GM21619 (cell line): ENCODE data around the gene C10orf105.

Experiments used
- ATAC-seq: cut with Tn5 transposase; IDR thresholded peaks from one replicate; pipeline ENCODE4 v1.9.1; 2021; ENCODE audit not compliant: unreplicated experiment

C10orf105 gene

GRCh38 chr10:71737834-71738197 is 18.2 kb upstream of the C10orf105 start:
- ATAC-seq: no peak

- no peak for ATAC-seq
Measured at GRCh38 chr10:71737001-71737833, 17.6 kb upstream of the C10orf105 start.

DNA sequence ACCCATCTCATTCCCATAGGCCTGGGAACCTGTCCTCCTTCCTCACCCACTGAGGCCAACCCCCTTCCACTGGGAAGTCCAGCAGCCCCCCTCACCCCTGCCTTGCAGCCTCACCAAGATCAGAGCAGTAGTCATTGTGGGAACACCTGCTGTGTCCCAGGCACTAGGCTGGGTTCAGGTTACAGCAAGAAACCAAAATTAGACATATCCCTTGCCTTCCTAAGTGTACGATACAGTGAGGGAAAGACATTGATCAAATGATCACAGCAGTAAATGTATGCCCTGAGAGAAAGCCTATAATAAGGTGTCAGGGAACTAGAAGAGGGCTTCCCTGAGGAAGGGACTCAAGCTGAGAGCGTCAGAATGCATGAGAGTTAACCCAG is 17.0 kb upstream of the C10orf105 start:
- ATAC-seq: no peak

- no peak for ATAC-seq
Measured at GRCh38 chr10:71735709-71736569, 16.4 kb upstream of the C10orf105 start.

- no peak for ATAC-seq
Measured at GRCh38 chr10:71734797-71735196, 15.2 kb upstream of the C10orf105 start.

GRCh38 chr10:71731791-71732190 is 12.2 kb upstream of the C10orf105 start:
- no peak for ATAC-seq

DNA sequence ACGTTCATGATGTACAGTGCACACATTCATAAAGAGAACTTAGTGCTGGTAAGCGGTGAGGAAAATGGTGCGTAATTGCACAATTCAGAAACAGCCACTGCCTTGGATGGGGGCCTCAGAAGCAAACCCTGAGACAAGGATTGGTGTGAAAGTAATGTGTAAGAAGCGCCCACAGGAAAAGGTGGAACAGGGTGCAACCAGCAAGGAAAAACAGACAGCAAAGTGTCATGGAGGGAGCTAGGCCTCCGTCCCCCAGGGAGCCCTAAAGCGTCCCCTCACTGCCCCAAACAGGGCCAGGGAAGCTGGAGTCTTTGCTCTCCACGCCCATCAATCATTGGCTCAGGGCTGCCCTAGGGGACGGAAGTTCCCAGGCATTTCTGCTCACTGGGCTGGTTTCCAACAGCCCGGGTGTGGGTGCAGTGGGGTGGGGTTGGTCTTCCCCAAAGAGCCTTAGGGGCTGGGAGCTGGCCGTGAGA is 9.6 kb upstream of the C10orf105 start:
- ATAC-seq: no peak

GRCh38 chr10:71727738-71728737 is 8.5 kb upstream of the C10orf105 start:
- ATAC-seq: peak; percentile 56

GRCh38 chr10:71727105-71727737 is 7.6 kb upstream of the C10orf105 start:
- peak; percentile 44 for ATAC-seq

GRCh38 chr10:71726580-71727104 is 7.1 kb upstream of the C10orf105 start:
- ATAC-seq: no peak

DNA sequence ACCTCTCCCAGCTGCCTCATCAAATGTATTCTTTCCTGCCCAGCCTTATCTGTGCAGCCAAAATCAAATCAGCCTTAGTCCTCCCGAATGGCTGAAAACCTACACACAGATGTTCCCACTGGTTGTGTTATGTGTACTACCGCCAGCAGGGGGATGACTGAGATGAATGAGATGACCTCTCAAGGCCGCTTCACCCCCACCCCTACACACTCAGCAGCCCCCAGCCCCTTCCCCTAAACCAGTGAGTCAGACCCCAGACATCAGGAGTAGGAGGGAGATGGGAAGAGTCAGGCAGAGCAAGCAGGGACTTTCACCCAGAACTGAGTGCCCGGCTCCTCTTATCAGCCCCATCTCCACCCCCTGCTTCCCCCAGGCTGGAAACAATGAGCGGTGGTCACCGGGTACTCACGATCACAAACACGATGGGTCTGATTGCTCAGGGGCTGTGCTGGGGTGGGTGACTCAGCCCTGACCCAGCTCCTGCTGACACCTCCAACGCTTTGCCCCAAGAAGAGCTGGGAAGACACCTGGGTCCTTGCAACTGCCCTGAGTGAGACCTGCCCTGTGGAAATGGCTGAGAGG is 6.5 kb upstream of the C10orf105 start:
- ATAC-seq: no peak

DNA sequence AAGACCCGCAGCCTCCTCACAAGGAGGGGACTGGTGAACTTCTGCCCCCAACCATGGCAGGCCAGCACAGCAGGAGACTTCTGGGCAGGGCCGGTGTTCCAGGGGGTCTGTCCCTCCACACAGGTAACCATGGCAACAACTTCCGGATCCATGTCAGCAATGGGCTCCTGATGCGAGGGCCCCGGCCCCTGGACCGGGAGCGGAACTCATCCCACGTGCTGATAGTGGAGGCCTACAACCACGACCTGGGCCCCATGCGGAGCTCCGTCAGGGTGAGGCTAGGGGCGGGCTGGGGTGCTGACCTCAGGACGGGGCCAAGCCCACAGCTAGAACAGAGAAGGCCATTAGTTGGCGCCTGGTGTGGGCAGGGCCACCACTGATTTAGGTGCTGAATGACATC is 5.7 kb upstream of the C10orf105 start:
- ATAC-seq: no peak

- ATAC-seq: no peak
Measured at GRCh38 chr10:71724539-71724938, 5.0 kb upstream of the C10orf105 start.

DNA sequence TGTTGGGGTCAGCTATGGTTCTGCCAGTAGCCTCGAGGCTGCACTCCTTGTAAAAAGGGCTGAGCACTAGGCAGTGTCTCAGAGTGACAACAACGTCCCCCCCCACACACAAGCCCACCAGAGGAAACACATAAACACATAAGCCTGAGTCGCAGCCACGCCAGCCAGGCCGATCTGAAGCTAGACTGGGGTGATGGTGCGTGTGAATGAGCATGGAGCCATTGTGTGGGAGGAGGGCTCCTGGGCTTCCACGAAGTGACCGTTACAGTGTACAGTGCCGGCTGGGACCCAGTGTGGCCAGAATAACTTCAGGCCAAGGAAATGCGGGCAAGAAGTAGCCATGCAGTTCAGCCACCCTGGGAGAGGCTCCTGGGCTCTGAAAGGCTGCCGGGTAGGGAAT is 3.7 kb upstream of the C10orf105 start:
- no peak for ATAC-seq

DNA sequence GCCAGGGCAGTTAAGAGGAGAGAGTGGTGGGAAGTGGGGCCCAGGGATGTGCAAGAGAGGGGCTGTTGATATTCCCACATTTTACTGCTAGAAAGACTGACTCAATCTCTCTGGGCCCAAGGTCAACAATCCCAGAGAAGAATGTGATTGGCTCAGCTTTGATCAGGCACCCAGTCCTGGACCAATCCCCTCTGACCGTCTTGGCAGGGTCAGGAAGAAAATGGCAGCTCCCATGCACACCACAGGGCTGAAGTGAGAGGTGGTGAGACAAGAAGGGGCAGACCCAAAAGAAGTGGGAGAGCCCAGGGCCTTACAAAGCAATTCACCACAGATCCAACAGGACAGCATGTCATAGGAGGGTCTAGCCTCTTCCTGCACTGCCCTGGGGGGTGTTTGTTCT is 3.3 kb upstream of the C10orf105 start:
- no peak for ATAC-seq

GRCh38 chr10:71721313-71721712 is 1.7 kb upstream of the C10orf105 start:
- no peak for ATAC-seq

GRCh38 chr10:71720288-71720687 is 710 bp upstream of the C10orf105 start:
- no peak for ATAC-seq

DNA sequence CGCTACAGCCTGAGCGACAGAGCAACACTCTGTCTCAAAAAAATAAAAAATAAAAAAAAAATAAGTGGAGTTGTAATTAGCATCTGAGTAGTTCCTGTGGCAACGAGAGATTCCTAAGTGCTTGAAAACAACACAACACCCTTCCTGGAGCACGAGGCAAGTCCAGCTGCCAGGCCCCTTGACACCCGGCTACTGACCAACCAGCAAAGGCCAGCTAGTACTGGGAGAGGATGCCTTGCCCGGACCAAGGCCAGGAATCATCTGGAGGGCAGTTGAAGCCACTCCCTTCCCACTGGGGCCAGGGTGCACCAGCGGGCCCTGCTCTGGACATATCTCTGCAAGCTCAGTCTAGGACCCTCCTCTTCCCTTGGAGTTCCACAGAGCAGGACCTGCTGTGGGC is 536 bp downstream of the C10orf105 start:
- no peak for ATAC-seq

GRCh38 chr10:71718165-71718698 is 1.3 kb downstream of the C10orf105 start:
- ATAC-seq: no peak
